Adrenal gland (tissue), 12 donors: ENCODE measurements around the gene MEDAG. TPM values are rescaled to one million over a fixed set of nuclear protein-coding genes. Genes with fewer than 3 reads are reported as not detected.

Experiments used
- DNase-seq, 7 donors: peaks; one replicate each; pipeline ENCODE4 v3.0.0-alpha.2; 2019 to 2020
- H3K27ac ChIP-seq, 5 donors: fragments of 200-600 bp; sonication (generic) in 4 of 5; 1 replicate in 3 of 5; 2 replicates in 2 of 5; pipeline versions ENCODE4 v1.5.1 to v1.8.0; 2016 to 2020; ENCODE audit warnings: mild to moderate bottlenecking in 1 of 5
- H3K27me3 ChIP-seq: fragments of 200-600 bp; 2 replicates; pipeline ENCODE4 v1.8.0; 2021
- H3K36me3 ChIP-seq, 2 donors: fragments of 200-600 bp; replicated peaks in 1 of 2; 1 replicate in 1 of 2; 2 replicates in 1 of 2; pipeline versions ENCODE4 v1.5.1 to v1.8.0; 2018 to 2022
- H3K4me1 ChIP-seq, 2 donors: fragments of 200-600 bp; replicated peaks in 1 of 2; 1 replicate in 1 of 2; 2 replicates in 1 of 2; pipeline versions ENCODE4 v1.5.1 to v1.8.0; 2018 to 2021
- H3K4me3 ChIP-seq, 4 donors: fragments of 200-600 bp; sonication (generic) in 3 of 4; one replicate each; pipeline ENCODE4 v1.5.1; 2016 to 2018
- H3K9me3 ChIP-seq, 3 donors: fragments of 200-600 bp; sonication (generic) in 1 of 3; replicated peaks in 1 of 3; 1 replicate in 2 of 3; 2 replicates in 1 of 3; pipeline versions ENCODE4 v1.5.1 to v1.8.0; 2016 to 2021
- CTCF ChIP-seq, 6 experiments: fragments of 450-650 bp in 4 of 6; fragments of 200-600 bp in 2 of 6; sonication (generic) in 1 of 6; IDR thresholded peaks; 1 replicate in 5 of 6; 2 replicates in 1 of 6; pipeline versions ENCODE4 v1.5.1 to v1.8.0; 2016 to 2021; ENCODE audit warnings: antibody characterized with exemption in 6 of 6, mild to moderate bottlenecking in 2 of 6, moderate library complexity in 1 of 6
- POLR2A ChIP-seq, 2 donors: fragments of 450-650 bp; IDR thresholded peaks; one replicate each; pipeline ENCODE4 v1.6.1; 2017; ENCODE audit warnings: antibody characterized with exemption in 2 of 2, mild to moderate bottlenecking in 2 of 2, moderate library complexity in 1 of 2
- WGBS, 4 donors: extraction: QIAGEN DNeasy Blood & Tissue Kit in 2 of 4; methylation state at CpG; one replicate each; pipeline versions ENCODE4 v1.1.5 to v1.1.7; 2013 to 2017; 5-methylcytosine and 5-hydroxymethylcytosine counted together
- intact Hi-C, 2 donors: fragments of 100-400 bp; cut with DNase I; formaldehyde crosslinking; loops; one replicate each; pipeline versions ENCODE4 v1.14.1 to v1.15.0; 2022 to 2023
- polyA plus RNA-seq, 3 donors: library from polyadenylated mRNA; stranded (reverse); fragments of 200-250 nt in 2 of 3; fragments of 350-450 nt in 1 of 3; fragmentation: Illumina TruSeq in 1 of 3; extraction: RNeasy Lipid Tissue Mini Kit (QIAGEN cat#74804) in 1 of 3; gene quantifications; one replicate each; pipeline ENCODE4 v1.2.3, GENCODE V29; 2013 to 2014
- total RNA-seq, 9 donors: library from RNA; depleted of rRNA in 4 of 9; stranded (reverse); fragments of >200 nt in 4 of 9; fragments of 120-200 nt in 1 of 9; fragmentation: NEBNext Ultra II Directional in 1 of 9; extraction: Animal tissue kit (Norgen Biotek cat#: 25700) in 1 of 9; gene quantifications; one replicate each; pipeline versions ENCODE4 v1.1.0 to v1.2.4, GENCODE V29; 2013 to 2023
- donor health status: healthy with polysubstance abuse.
- donor health status: Bipolar disorder and iron deficiency.
- donor health status: DM: yes; HTN: yes; CAD: no.
- donor health status: DM: no; HTN: no; CAD: no.
- donor health status: DM: no; HTN: no; CAD: no.
- donor health status: DM: yes; HTN: yes; CAD: no.

MEDAG gene
- total and polyA plus RNA-seq, 12 donors = 0.72 to 19.8 (median 3.2) TPM

DNA sequence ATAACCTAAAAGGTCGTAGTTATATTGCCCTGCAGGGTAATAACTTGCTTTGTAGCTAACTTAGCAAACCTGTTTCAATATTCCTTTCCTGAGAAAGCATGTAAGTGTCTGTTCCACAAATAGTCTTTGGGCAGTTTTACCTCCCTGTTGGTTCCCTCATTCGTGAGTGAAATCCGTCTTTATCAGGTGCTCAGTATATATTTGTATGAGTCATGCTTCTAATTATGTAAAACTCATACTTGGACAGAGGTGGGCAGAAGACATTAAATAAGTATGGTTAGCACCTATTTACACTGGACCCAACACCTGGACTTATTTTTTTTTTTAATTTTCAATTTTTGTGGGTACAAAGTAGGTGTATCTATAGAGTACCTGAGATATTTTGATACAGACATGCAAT lies 44.9 kb upstream of the MEDAG start:
- no peak for TF ChIP-seq CTCF (IDR thresholded peaks at IDR 0.05)
- no peak for TF ChIP-seq POLR2A (IDR thresholded peaks at IDR 0.05)
- 76 to 86% (median 81%) methylated on average over 3 of the region's 3 CpGs for WGBS, 4 donors

DNA sequence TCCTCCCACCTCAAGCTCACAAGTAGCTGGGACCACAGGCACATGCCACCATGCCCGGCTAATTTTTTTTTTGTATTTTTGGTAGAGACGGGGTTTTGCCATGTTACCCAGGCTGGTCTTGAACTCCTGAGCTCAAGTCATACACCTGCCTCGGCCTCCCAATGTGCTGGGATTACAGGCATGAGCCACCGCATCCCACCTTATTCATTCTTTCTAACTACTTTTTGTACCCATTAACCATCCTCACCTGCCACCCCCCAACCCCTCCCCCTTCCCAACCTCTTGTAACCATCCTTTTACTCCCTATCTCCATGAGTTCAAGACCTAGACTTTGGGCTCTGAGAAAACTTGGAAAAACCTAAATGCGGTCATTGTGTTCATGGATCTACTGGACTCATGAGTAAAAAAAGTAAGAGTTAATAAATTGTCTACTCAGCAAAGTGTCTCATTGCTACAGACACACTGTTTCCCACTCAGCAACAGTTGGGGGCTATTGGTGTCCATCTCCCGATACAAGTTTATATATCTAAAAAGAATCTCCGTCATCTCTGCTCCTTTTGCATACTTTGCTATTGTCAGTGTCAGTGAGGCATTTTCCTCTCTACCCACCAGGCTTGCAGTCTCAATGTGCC lies 44.1 kb upstream of the MEDAG start:
- WGBS, 4 donors = 94 to 97% (median 96%) methylated on average over 7 of the region's 7 CpGs
- no peak overlapping the region for H3K27ac ChIP-seq
- H3K4me3 ChIP-seq = no peak overlapping the region
- no peaks in the 10 kb centered on the region for H3K27me3 ChIP-seq
- DNase-seq = no peak
- peaks cover 19 to 29% of the 10 kb centered on the region in 2 donors for H3K4me1 ChIP-seq
- H3K36me3 ChIP-seq = no peaks in the 10 kb centered on the region
- no peaks in the 10 kb centered on the region for H3K9me3 ChIP-seq
- intact Hi-C loops = loop anchor here in 1 of 2 donors (10.0 kb wide), 1 partner anchor 177 kb away; no protein-coding TSS in a partner anchor
- TF ChIP-seq POLR2A (IDR thresholded peaks at IDR 0.05) (no peak), CTCF (IDR thresholded peaks at IDR 0.05) (no peak)

More for the DNA sequence above, 44.9 kb upstream of the MEDAG start:
- H3K27me3 ChIP-seq = no peaks in the 10 kb centered on the region
- no peak for DNase-seq
- no peak overlapping the region for H3K4me3 ChIP-seq
- no peak overlapping the region for H3K27ac ChIP-seq
- H3K4me1 ChIP-seq = peaks cover 19 to 21% of the 10 kb centered on the region in 2 donors
- no peaks in the 10 kb centered on the region for H3K36me3 ChIP-seq
- intact Hi-C loops = loop anchor here in 1 of 2 donors (10.0 kb wide), 1 partner anchor 176 kb away; no protein-coding TSS in a partner anchor
- no peaks in the 10 kb centered on the region for H3K9me3 ChIP-seq

DNA sequence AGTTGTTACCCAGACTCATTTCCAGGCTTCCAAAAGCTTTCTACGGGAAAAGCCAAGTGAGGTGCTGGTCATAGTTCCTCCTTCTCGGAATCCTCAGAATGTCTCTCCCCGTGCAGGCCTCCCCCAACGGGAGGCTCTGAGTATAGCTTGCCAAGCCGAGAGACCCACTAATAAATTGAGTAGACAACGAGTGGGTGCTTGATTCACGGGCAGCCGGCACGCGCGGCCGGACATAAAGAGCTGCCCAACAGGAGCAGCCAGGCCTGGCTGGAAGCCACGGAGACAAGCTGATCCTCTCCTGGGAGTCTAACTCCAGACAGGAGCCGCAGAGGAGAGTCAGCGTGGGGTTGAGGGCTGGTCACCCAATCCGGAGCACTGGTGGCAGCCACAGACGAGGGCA lies 43.4 kb upstream of the MEDAG start:
- no peaks in the 10 kb centered on the region for H3K27me3 ChIP-seq
- peak in 4 of 7 donors; percentile 19 to 63 (median 32) for DNase-seq
- H3K9me3 ChIP-seq = no peaks in the 10 kb centered on the region
- H3K4me3 ChIP-seq = no peak overlapping the region
- H3K36me3 ChIP-seq = no peaks in the 10 kb centered on the region
- H3K27ac ChIP-seq = no peak overlapping the region
- WGBS, 4 donors = 58 to 72% (median 69%) methylated on average over 11 to 17 of the region's 17 CpGs
- intact Hi-C loops = loop anchor here in 1 of 2 donors (10.0 kb wide), 1 partner anchor 178 kb away; no protein-coding TSS in a partner anchor
- TF ChIP-seq POLR2A (IDR thresholded peaks at IDR 0.05) (no peak), CTCF (IDR thresholded peaks at IDR 0.05) (no peak)
- peaks cover 19 to 35% of the 10 kb centered on the region in 2 donors for H3K4me1 ChIP-seq

- Histone ChIP-seq H3K36me3 (no peaks in the 10 kb centered on the region), H3K4me1 (peaks cover 19 to 35% of the 10 kb centered on the region in 2 donors), H3K27me3 (no peaks in the 10 kb centered on the region), H3K9me3 (no peaks in the 10 kb centered on the region), H3K4me3 (no peak overlapping the region), H3K27ac (no peak overlapping the region)
- WGBS, 4 donors = 91 to 94% (median 93%) methylated on average over 8 of the region's 8 CpGs
- no peak for TF ChIP-seq CTCF (IDR thresholded peaks at IDR 0.05)
- no peak for TF ChIP-seq POLR2A (IDR thresholded peaks at IDR 0.05)
- intact Hi-C loops = loop anchor here in 1 of 2 donors (10.0 kb wide), 1 partner anchor 178 kb away; no protein-coding TSS in a partner anchor
- DNase-seq = no peak
These were observed 42.8 kb upstream of the MEDAG start for GRCh38 chr13:30863231-30863630.
